CD4-positive, alpha-beta T cell treated with Interleukin-15 for 1 hour (primary cell): ENCODE results near the gene URAD.

Experiments used
- DNase-seq: peaks from one replicate; pipeline ENCODE4 v3.0.0-alpha.2; 2020

The URAD gene

GRCh38 chr13:27997904-27998522, 9.5 kb upstream of the URAD start:
- peak; percentile 24 for DNase-seq

GRCh38 chr13:27991881-27992280, 3.4 kb upstream of the URAD start:
- no peak for DNase-seq

DNA sequence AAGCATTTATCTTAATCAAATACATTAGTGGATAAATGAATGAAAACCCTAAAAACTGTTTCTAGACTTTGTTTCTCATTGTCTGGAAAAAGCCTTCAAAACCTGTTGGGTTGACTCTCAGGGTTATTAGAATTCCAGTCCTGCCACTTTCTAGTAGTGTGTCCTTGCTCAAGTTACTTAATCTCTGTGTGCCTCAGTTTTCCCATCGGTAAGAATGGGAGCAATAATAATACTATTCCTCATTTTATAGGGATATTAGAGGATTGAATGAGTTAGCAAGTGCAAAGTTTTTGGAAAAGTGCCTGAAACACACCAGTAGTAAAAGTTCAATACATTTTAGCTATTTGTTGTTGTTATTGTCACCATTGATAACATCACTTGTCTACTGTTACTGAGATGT, 2.9 kb downstream of the URAD start:
- no peak for DNase-seq

DNA sequence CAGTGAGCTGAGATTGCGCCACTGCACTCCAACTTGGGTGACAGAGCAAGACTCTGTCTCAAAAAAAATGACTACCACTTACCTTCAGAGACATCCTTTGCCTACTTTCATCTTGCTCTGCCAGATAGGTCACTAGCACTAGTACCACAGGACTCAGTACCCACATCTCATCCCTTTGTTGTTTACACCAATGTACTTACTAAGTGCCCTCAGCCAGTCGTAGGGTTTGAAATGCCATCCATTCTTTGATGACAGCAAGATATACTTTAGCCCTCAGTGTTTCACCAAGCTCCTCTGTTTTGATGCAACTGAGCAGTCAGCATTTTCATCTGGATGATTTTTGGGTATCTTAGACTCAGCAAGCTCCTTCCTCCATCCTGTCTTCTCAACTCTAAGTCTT, 6.1 kb downstream of the URAD start:
- no peak for DNase-seq

GRCh38 chr13:27981006-27981708, 7.3 kb downstream of the URAD start:
- DNase-seq, result no peak

- DNase-seq, result no peak
Measured at GRCh38 chr13:27980280-27980998, 8.1 kb downstream of the URAD start.

- no peak for DNase-seq
Measured at GRCh38 chr13:27979765-27980279, 8.7 kb downstream of the URAD start.

DNA sequence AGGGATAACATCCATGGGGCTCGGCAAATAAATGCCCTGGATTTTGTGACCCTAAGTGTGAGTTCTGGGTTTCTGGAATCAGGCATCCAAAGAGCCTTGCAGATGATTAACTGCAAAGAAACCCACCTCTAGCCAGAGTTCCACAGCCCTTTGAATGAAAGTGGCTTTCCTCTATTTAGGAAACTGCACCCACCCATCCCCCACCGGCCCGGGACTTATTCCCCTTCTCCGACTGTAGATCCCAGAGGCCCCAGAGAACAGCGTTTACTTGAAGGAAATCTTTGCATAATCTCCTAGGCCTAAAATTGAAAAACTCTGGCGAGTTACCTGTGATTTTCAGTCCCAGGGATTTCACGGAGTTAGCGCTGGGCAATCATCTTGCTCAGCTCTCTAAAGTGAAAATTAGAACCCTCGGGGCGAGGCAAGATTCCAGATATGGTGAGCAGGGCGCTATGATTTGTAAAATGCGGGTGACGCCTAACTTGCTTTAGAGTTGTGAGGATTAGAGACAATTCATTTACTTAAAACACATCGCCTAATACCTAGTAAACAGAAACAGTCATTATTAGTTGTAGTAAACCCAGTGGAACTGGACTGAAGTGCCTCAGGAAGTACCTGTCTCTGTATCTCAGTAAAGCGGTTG, 9.4 kb downstream of the URAD start:
- no peak for DNase-seq

DNA sequence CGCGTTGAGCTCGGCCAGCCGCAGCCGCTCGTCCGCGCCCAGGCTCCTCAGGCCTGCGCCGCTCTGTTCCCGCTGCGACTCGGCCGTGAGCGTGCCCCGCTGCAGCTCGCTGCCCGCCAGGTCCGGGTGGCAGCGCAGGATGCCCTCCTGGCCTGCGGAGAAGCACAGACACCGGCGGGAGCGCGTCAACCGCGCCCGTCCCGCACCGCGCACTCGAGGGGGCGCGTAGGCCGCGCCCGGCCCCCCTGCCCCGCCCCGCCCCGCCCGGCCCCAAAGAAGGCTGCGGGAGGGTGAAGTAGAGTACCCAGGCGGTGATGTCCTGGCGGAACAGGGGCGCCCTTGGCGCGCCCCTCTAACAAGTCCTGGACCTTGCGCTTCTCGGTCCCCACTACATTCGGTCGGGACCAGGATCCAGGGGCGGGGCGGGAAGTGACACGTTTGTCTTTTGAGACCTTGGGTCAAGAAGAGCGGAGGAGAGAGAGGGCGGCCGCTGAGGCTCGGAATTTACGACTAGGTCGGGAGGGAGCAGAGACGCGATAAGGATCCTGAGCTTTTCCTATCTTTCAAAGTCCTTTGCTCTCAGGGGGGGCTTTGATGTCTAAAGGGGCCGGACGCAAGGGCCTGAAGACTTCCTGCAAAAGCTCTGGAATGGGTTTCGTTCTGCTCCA, 10.1 kb downstream of the URAD start:
- no peak for DNase-seq

GRCh38 chr13:27977476-27978300, 10.8 kb downstream of the URAD start:
- DNase-seq, result no peak

- no peak for DNase-seq
Measured at GRCh38 chr13:27976362-27977091, 12.0 kb downstream of the URAD start.

DNA sequence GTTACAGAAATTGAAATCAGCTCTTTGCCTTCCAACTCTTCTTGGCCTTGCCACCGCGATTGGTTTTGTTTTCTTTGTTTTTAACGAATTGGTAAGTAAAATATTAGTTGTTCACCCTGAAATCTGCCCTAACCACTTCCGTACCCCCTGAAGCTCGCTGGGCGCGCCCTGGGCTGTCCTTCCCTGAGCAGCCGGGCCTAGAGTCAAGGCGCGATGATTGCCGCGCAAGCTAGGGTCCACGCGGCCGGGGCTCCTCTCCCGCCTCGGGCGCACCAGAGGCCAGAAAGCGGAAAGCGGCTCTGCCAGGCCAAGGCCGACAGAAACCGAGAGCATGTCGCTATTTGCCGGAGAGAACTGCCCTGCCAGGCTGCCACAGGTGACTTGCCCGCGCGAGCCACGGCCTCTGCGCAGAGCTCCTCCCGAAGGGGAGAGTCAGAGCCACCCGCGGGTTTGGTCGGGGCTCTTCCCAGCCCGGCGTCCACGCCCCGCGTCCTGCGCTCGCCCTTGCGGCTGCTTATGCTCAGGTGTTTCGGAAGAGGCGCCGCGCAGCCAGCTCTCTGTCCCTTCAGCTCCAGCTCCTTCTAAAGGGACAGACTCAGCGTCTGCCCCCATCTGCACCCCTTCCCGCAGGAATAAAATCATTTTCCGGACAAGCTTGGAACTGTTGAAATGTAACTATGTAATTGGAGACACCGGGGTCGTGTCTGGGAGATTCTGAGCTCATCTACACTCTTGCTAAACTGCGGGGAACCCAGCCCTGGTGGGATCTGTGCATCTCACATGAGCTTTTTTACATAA, 12.7 kb downstream of the URAD start:
- DNase-seq, result no peak

- DNase-seq, result no peak
Measured at GRCh38 chr13:27973961-27974662, 14.4 kb downstream of the URAD start.

DNA sequence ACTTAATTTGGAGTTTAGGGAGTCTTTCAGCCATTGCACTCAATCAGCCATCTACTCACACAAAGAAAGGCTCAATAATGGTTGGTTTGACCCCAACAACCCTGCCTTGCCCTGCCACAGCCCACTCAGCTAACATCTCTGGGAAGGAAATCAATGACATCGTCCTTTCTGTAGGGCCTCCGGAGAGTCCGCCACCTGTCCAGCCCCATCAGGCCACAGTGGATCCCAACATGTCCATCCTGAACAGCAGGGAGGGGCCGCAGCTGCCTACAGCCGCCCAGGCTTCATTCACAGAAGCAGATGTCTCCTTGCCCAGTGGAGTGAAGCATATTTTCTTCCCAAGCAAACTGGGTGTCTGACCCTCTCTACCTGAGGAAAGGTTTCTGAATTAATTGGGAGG, 15.2 kb downstream of the URAD start:
- no peak for DNase-seq

DNA sequence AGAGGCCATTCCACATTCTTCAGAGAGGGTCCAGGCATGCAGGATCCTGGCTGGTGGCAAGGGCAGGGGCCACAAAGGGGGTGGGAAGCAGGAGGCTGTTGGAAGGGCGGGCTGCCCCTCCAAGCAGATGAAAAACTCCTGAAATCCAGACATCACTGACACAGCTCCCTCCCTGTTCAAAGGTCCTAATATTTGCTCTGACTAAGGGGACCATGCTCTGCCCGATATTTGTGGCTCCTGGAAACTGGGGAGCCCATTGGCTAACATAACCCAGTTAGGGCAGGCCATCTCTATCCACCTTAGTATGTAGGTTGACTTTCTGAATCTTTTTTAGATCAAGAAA, 16.0 kb downstream of the URAD start:
- no peak for DNase-seq

GRCh38 chr13:27971776-27972477, 16.6 kb downstream of the URAD start:
- no peak for DNase-seq

GRCh38 chr13:27971236-27971645, 17.3 kb downstream of the URAD start:
- no peak for DNase-seq

- no peak for DNase-seq
Measured at GRCh38 chr13:27970382-27971235, 17.9 kb downstream of the URAD start.
